GM12874 (cell line): ENCODE measurements around the gene ERG.

Source experiments
- TF ChIP-seq, protein P1 (sequence below): IDR thresholded peaks from 2 replicates; pipeline ENCODE4 v1.5.1; 2011; ENCODE audit warnings: low read depth, mild to moderate bottlenecking, control low read depth, low read length, moderate library complexity; ENCODE audit not compliant: insufficient read depth

The ERG gene

DNA sequence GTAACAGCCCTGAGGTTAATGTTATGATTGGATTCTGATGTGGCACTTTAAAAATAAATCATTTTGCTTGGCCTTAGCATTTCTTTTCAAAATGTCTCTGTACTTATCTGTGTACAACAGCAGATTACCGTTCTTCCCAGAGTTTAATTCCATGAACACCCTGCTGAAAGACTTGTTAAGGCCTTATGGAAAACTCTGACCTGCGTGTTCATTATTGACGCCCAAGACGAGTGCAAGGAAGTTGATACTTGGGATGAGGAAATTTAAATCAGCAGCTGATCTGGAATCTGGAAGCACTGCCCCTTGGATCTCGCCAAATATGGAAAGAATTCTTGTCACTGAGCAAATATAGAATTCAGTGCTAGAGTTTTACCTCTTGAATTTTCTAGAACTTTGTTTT lies 6.7 kb downstream of the ERG start:
- TF ChIP-seq, protein P1, sequence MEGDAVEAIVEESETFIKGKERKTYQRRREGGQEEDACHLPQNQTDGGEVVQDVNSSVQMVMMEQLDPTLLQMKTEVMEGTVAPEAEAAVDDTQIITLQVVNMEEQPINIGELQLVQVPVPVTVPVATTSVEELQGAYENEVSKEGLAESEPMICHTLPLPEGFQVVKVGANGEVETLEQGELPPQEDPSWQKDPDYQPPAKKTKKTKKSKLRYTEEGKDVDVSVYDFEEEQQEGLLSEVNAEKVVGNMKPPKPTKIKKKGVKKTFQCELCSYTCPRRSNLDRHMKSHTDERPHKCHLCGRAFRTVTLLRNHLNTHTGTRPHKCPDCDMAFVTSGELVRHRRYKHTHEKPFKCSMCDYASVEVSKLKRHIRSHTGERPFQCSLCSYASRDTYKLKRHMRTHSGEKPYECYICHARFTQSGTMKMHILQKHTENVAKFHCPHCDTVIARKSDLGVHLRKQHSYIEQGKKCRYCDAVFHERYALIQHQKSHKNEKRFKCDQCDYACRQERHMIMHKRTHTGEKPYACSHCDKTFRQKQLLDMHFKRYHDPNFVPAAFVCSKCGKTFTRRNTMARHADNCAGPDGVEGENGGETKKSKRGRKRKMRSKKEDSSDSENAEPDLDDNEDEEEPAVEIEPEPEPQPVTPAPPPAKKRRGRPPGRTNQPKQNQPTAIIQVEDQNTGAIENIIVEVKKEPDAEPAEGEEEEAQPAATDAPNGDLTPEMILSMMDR, result no peak

DNA sequence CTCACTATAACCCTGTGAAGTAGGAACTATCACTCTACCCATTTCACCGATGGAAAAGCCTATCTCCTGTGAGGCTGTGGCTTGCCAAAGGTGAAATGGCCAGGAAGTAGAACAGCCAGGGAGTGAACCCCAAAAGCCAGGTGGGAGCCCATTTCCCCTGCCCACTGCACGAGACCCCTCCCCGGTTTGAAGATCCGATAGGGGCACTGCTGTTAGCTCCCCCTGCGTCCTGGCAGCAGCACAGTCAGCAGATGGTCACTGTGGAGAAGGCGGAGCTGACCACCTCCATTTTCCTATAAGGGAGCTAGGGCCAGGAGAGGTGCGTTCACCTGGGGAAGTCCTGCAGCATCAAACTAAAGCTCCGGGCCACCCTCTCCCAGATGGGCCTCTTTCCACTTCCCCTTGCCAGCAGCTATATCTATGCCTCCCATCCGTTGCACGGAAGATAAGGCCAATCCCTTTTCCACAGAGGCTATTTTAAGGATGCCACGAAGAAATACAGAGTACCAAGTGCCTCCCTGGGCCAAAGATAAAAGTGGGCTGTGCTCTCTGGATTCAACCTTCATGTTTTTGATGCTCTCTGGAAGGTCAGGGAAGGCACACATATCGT lies 7.8 kb downstream of the ERG start:
- TF ChIP-seq, protein P1, result no peak

DNA sequence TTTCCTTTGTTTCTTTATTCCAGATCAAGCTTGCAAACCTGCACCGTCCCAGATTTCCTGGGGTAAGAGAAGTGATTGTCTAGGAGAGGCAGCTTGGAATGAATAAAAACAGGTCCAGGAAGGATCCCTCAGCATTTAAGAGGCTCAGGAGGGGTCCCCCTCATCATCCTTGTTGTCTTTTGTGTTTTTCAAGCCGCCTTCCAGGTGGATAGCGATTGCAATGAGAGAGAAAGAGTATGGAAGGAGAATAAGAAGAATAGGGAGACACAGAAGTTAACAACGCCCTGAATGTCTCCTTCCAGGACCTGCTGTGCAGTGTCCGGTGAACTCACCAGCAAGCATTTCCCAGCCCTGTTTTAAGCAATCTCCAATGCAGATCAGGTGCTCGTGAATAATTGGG lies 8.5 kb downstream of the ERG start:
- TF ChIP-seq, protein P1, result no peak

DNA sequence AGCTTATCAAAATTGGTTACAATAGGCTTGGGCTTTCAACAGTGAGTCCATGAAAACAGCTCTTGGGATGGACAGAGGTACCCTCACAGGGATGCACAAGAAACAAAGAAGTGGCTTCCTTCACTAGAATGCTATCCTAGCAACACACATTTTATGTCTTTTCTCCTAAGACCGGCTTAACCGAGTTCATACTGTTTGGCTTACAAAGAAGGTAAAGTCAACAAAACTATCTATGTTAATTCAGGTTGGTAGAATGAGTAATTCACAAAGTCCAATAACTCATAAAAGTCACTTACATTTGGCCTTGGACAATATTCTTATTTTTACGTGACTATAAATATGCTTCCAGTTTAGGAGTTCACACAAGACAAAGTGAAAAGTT lies 9.0 kb downstream of the ERG start:
- TF ChIP-seq, protein P1, result no peak

DNA sequence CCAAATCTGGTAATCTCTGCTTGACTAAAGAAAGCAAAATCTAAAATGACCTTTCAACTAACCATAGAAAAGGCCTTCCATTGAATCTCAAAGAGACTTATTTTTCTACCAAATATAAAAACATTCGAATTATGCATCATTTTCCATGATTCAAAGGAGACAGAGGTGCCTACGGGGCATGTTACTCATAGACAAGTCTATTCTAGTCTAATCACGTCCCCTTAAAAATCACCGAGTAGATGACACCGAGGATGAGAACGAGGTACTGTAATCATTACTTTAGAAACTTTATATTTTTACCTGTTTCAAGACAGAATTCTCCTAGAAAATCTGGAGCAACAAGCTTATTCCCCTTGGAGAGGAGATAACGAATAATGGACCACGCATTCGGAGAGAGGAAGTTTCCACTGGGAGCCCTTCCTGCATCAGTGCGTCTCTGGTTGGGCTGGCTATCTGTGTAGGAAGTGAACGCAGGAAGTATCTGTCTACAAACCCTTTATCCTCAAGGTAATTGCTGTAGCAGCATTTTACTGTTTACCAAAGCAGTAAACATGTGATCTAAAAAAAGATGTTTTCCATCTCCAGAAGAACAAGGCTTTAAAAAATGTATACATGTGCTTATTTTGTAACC lies 9.5 kb downstream of the ERG start:
- TF ChIP-seq, protein P1, result no peak

DNA sequence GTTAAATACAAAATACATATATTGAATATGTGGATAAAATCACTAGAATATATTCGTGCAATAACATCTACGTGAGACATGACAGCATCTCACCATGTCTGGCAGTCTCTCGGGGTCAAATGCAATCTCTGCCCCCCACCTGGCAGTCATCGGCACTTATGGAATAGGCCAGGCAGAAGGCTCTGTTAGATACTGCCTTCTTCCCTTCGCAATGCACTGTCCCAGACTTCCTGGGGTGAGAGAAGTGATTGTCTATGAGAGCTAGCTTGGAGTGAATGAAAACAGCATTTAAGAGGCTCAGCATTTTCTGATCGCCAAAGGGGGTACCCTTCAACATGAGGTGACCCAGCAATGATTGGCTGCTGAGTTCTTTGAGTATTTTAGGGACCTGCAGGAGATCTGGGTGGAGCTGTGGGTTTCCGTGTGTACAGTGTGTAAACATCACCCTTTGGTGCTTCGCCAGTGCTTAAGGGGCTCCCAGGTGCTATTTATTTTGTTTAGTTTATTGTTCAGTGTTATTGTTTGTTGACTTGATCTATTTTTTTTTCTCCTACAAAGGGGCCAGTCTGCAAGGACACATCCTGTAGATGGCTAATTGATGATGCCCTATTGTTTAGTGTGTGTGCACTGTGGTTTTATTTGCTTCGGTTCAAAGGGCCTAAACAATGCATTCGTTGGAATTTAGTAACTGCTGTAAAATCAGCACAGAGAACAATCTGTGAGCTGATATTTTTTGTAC lies 10.2 kb downstream of the ERG start:
- TF ChIP-seq, protein P1, result no peak

DNA sequence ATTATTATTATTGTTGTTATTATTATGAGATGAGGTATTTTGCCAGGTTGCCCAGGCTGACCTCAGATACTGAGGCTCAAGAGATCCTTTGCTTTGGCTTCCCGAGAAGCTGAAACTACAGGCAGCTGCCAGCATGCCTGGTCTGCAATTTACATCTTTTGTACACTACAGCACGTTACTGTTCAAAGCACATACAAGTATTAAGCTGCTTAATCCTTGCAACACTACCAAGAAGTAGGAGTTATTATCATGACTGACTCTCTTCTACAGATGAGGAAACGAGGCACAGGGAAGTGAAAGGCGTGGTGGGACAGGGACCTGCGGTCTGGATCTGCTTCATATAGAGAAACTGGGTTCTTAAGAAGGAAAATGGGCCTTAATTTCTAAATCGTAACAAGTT lies 11.6 kb downstream of the ERG start:
- TF ChIP-seq, protein P1, result no peak
